GM21515 (cell line): ENCODE data around the gene SCYGR7.
"Not testable (repeated sequence)": the region's sequence is repeated elsewhere in the genome, so short reads cannot be mapped to it uniquely, and the experiment has no call there.

Experiments
- ATAC-seq: cut with Tn5 transposase; IDR thresholded peaks from one replicate; pipeline ENCODE4 v1.9.1; 2021; ENCODE audit not compliant: unreplicated experiment

SCYGR7 gene, protein sequence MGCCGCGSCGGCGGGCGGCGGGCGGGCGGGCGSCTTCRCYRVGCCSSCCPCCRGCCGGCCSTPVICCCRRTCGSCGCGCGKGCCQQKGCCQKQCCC

GRCh38 chr2:227728035-227728434 is at the start of gene SCYGR7:
TSS of gene SCYGR7 (plus strand) at chr2:227728335. CDS start at chr2:227728335, 0 bp downstream.
- ATAC-seq: no peak

DNA sequence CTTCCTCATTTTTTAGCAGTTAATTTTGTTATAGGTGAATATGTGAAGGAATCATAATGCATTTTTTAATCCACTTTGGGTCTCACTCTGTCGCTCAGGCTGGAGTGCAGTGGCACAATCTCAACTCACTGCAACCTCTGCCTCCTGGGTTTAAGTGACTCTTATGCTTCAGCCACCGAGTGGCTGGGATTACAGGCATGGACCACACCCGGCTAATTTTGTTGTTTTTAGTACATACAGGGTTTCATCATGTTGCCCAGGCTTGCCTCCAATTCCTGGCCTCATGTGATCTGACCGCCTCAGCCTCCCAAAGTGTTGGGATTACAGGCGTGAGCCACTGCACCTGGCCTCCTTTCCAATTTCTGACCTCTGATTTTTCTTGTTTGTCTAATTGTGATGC is 43.9 kb upstream of the SCYGR7 start:
- ATAC-seq: no peak

DNA sequence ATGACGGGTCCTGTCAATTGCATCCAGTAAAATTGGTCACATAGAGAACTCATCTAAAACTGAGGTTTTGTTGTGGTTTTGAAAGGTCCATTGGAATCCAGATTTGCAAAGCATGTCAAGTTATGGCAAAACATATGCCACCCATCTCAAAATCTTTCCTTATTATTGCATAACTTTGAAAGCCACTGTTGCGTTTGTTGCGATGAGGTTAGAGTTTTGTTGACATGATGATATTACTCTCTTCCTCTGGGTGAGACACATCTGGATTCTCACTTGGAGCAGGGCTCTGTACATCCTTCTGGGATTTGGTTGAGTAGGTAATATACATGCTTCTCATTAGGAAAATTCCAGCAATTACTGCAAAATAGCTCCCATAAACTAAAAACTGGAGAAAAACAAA is 40.9 kb upstream of the SCYGR7 start:
- ATAC-seq: no peak

DNA sequence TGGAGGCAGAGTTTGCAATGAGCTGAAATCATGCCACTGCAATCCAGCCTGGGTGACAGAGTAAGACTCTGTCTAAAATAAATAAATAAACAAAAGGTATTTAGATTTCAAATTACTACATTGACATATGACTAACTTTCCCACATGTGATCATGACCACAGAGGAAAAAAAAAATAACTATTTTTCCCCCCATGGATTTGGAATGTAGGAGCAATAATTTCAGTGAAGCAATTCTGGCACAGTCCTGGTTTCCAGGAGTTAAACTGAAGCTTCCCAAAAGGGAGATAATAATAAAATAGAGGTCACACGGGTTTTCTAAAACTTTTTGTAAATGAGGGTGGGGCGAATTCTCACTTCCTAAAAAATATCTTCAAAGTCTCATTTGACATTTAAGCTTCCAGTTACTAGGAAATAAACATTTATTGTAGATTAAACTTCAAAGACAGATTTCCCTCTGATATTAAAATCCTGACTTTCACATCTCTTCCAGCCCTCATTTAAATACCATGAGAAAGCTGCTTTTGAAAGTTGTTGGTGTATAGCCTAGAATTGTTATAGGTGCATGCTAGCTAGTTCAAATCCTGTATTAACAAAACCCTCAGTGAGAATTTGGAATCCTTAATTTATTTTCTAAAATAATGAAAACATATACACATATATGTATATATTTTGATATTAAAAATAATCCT is 31.0 kb upstream of the SCYGR7 start:
- ATAC-seq: no peak

GRCh38 chr2:227701556-227701955 is 26.6 kb upstream of the SCYGR7 start:
- no peak for ATAC-seq

DNA sequence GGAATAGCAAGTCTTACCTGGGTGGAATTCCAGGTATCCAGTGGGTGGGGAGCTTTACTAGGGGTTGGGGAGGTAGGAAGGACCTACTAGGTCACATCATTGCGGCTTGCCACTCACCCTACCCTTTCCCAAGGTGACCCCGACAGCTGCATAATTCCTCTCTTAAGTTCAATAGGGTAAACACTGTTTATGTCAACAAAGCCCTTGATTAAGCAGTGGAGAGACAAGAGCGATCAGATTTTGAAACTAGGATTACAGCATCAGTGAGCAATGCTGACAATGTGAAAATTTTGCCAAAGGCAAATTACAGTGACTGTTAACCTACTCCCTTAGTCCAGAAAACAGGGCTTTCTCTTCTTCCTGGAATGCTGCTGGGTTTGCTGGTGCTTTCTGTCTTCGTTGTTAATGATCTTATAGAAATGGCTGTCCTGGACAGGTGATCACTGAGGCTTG is 24.8 kb upstream of the SCYGR7 start:
- no peak for ATAC-seq

- no peak for ATAC-seq
These were observed 24.2 kb upstream of the SCYGR7 start for GRCh38 chr2:227703961-227704360.

- no peak for ATAC-seq
These were observed 21.3 kb upstream of the SCYGR7 start for GRCh38 chr2:227706859-227707258.

DNA sequence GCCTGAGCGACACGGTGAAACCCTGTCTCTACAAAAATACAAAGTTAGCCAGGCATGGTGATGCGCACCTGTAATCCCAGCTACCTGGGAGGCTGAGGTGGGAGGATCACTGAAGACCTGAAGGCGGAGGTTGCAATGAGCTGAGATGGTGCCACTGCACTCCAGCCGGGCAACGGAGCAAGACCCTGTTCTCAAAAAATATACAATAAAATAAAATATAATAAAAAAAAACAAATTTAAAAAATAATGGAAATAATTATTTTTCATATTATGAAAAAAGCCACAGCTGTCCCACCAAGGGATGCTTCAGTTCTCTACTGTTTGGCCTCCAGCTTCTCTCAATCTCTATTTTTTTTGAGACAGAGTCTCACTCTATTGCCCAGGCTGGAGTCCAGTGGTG is 20.7 kb upstream of the SCYGR7 start:
- ATAC-seq: no peak

GRCh38 chr2:227710986-227711385 is 17.1 kb upstream of the SCYGR7 start:
- ATAC-seq: no peak

DNA sequence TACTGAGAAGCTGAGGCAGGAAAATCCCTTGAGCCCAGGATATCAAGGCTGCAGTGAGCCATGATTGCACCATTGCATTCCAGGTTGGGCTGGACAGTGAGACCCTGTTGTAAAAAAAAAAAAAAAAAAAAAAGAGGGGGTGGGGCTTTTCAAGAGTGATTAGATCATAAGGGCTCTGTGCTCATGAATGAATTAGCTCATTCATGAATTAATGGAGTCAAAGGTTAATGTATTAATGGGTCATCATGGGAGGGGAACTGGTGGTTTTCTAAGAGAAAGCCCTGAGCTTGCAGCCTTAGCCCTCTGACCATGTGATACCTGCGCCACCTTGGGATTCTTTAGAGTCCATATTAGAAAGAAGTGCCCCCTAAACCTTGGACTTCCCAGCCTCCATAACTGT is 14.8 kb upstream of the SCYGR7 start:
- no peak for ATAC-seq

GRCh38 chr2:227716501-227716900 is 11.6 kb upstream of the SCYGR7 start:
- no peak for ATAC-seq

DNA sequence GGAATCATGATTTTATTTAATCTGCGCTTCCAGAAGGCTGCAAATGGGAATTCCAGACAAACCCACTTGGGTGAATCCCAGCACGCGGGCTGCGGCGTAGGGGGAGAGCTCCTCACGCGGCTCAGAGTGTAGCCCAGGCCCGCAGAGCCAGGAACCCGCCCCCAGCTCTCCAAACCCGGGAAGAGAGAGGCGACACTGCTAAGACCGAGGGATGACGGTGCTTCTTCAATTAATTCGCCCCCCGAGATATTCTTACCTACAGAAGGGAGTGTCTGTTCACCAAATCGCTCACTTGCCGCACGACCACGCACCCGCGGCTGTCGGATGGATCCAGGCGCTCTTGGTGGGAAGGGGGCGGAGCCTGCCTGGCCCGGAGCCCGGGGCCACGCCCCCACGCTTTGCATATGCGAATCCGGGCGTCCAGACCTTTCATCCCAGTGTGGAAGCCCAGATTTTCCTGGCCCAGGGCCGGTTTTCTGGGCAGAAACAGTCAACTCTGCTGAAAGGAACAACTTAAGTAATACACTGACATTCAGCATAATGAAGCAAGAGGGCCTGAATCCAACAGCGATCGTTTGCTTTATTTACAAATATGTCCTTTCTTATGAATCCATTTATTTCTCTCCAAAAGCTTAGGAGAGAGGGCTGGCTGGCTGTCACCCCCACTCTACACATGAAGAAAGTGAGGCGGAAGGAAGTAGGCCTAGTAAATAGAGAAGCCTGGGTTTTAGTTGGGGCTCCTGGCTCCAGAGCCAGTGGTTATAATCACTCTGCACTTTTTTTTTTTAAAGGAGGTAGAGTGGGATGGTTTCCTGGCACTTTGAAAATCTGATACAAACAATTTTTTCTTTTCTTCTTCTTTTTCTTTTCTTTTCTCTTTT is 10.2 kb upstream of the SCYGR7 start, which contains the start of gene SLC19A3:
SLC19A3 (minus strand) TSS at position 342 of the 881 bp plus-strand sequence. CDS start 15,710 bp downstream, outside the sequence.
- ATAC-seq: no peak

DNA sequence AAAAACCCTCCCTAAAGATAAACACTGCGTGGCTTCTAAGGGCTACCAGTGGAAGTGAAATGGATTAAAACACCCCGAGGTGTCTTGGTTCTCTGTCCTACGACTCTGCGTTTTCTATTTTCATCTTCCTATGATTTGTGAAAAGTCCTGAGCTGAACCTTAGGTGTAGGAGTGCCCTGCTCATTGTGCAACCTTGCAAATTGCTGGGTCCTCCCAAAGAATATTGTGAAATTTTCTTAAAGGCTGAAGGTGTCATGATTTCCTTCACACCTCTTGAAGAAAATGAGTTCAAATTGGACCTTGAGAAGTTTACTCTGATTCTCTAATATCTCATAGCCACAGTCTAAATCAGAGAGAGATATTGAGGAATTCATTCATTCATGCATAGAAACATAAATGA is 8.5 kb upstream of the SCYGR7 start:
- ATAC-seq: no peak

GRCh38 chr2:227720680-227721079 is 7.5 kb upstream of the SCYGR7 start:
- ATAC-seq: no peak

DNA sequence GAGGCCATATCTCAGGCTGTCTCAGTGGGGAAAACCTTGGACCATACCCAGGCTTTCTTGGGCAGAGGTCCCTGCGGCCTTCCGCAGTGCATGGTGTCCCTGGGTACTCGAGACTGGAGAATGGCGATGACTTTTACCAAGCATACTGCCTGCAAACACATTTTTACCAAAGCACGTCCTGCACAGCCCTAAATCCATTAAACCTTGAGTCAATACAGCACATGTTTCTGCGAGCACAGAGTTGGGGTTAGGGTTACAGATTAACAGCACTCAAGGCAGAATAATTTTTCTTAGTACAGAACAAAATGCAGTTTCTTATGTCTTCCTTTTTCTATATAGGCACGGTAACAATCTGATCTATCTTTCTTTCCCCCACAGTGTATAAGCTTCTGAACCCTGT is 5.3 kb upstream of the SCYGR7 start:
- not testable (repeated sequence) for ATAC-seq

DNA sequence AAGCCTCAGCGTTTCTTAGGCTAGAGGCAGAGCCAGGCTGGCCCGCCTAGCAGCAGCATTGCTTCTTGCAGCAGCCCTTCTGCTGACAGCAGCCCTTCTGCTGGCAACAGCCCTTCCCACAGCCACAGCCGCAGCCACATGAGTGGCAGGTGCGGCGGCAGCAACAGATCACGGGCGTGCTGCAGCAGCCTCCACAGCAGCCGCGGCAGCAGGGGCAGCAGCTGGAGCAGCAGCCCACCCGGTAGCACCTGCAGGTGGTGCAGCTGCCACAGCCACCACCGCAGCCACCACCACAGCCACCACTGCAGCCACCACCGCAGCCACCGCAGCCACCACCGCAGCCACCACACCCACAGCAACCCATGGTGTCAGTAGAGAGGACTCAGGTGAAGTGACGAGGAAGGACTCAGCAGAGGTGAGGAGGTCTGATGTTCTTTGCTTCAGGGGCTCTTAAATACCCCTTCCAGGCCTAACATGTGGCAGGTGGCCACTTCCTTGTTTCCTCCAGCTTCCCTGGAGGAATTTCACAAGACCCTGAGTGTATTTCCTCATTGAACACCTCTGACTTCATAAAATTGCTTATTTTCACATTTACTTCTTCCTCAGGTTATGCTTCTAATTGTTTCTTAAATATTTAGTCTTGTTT is 3.6 kb upstream of the SCYGR7 start, which contains the start of gene SCYGR6:
SCYGR6 (minus strand) TSS at position 364 of the 646 bp plus-strand sequence; CDS start at position 364, 0 bp downstream.
- no peak for ATAC-seq

GRCh38 chr2:227739351-227739750 is 11.2 kb downstream of the SCYGR7 start:
- ATAC-seq: no peak

GRCh38 chr2:227740705-227741104 is 12.6 kb downstream of the SCYGR7 start:
- not testable (repeated sequence) for ATAC-seq

DNA sequence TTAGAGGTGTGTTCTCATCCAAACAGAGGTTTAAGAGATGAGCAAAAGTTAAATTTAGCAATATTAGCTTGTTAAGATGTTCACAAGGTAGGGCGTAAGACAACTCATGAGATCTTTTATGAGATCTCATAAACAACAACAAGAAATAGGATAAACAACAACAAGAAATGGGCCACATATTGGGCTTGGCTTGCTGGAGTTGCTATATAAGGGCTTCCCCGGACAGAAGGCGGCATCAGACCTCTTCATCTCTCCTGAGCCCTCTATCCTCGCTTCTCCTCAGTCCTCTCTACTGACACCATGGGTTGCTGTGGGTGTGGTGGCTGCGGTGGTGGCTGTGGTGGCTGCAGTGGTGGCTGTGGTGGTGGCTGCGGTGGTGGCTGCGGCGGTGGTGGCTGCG is 17.5 kb downstream of the SCYGR7 start, which contains the start of gene SCYGR8:
SCYGR8 (plus strand) TSS at position 301 of the 400 bp plus-strand sequence; CDS start at position 301, 0 bp downstream.
- no peak for ATAC-seq

GRCh38 chr2:227748079-227748478 is 19.9 kb downstream of the SCYGR7 start:
- ATAC-seq: no peak
